Measurements from ENCODE around the gene SERPINE3. TPM values are rescaled to one million over a fixed set of nuclear protein-coding genes. Genes with fewer than 3 reads are reported as not detected.

Gene SERPINE3
- total RNA-seq, 4 donors from 2014 or later = not detected

- intact Hi-C loops (cut with DNase I) = no loop called here
- Histone ChIP-seq H3K27me3 (no peaks in the 10 kb centered on the region), H3K4me3 (no peak overlapping the region), H3K4me1 (peaks cover 0 to 21% (median 13%) of the 10 kb centered on the region in 4 donors), H3K27ac (replicated peaks in 1 of 4) (no peak overlapping the region), H3K36me3 (peaks cover 0 to 20% (median 0%) of the 10 kb centered on the region in 4 donors), H3K9me3 (no peaks in the 10 kb centered on the region)
- WGBS = 48% methylated on average over 5 of the region's 5 CpGs
- no peak for DNase-seq (ENCODE audit: extremely low spot score)
- TF ChIP-seq POLR2A (IDR thresholded peaks at IDR 0.05; ENCODE audit: low read depth) = no peak
- no peak for TF ChIP-seq EP300 (IDR thresholded peaks at IDR 0.05)
- TF ChIP-seq, protein P1, sequence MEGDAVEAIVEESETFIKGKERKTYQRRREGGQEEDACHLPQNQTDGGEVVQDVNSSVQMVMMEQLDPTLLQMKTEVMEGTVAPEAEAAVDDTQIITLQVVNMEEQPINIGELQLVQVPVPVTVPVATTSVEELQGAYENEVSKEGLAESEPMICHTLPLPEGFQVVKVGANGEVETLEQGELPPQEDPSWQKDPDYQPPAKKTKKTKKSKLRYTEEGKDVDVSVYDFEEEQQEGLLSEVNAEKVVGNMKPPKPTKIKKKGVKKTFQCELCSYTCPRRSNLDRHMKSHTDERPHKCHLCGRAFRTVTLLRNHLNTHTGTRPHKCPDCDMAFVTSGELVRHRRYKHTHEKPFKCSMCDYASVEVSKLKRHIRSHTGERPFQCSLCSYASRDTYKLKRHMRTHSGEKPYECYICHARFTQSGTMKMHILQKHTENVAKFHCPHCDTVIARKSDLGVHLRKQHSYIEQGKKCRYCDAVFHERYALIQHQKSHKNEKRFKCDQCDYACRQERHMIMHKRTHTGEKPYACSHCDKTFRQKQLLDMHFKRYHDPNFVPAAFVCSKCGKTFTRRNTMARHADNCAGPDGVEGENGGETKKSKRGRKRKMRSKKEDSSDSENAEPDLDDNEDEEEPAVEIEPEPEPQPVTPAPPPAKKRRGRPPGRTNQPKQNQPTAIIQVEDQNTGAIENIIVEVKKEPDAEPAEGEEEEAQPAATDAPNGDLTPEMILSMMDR (IDR thresholded peaks at IDR 0.05) = no peak
- no peak for TF ChIP-seq POLR2AphosphoS5 (IDR thresholded peaks at IDR 0.05)
Observed at GRCh38 chr13:51357928-51358595, 18.6 kb downstream of the SERPINE3 start.

- no peak overlapping the region for H3K4me3 ChIP-seq
- no peaks in the 10 kb centered on the region for H3K9me3 ChIP-seq
- H3K36me3 ChIP-seq = peaks cover 0 to 30% (median 2%) of the 10 kb centered on the region in 4 donors
- 93% methylated on average over 1 of the region's 1 CpG for WGBS
- H3K27ac ChIP-seq (replicated peaks in 1 of 4) = no peak overlapping the region
- TF ChIP-seq POLR2AphosphoS5 (IDR thresholded peaks at IDR 0.05) = no peak
- TF ChIP-seq, protein P1 (IDR thresholded peaks at IDR 0.05) = no peak
- TF ChIP-seq EP300 (IDR thresholded peaks at IDR 0.05) = no peak
- no peak for TF ChIP-seq POLR2A (IDR thresholded peaks at IDR 0.05; ENCODE audit: low read depth)
- H3K27me3 ChIP-seq = no peaks in the 10 kb centered on the region
- intact Hi-C loops (cut with DNase I) = no loop called here
- peaks cover 0 to 21% (median 13%) of the 10 kb centered on the region in 4 donors for H3K4me1 ChIP-seq
- DNase-seq (ENCODE audit: extremely low spot score) = no peak
Observed at GRCh38 chr13:51359352-51359751, 19.9 kb downstream of the SERPINE3 start.

DNA sequence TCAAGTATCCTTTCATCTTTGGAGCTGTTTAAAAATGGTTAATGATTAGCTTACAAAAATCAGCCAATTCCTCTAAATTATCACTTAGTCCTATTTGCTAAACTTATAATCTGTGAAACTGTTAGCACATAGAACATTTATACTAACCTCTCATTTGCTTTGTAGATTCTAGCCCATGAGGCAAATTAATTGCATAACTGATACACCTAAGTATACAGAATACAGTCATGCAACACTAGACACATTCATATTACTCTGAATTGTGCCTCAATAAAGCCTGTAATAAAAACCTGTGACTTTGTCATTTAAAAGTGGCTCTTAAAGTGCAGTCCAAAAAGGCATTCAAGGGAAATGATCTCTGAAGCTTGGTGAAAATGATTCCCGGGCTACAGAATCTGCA is 21.0 kb downstream of the SERPINE3 start:
- peaks cover 0 to 41% (median 13%) of the 10 kb centered on the region in 4 donors for H3K36me3 ChIP-seq
- H3K27ac ChIP-seq (replicated peaks in 1 of 4) = no peak overlapping the region
- peaks cover 0 to 21% (median 13%) of the 10 kb centered on the region in 4 donors for H3K4me1 ChIP-seq
- no peak for DNase-seq (ENCODE audit: extremely low spot score)
- 100% methylated on average over 1 of the region's 1 CpG for WGBS
- H3K4me3 ChIP-seq = no peak overlapping the region
- H3K9me3 ChIP-seq = no peaks in the 10 kb centered on the region
- intact Hi-C loops (cut with DNase I) = no loop called here
- TF ChIP-seq POLR2AphosphoS5 (IDR thresholded peaks at IDR 0.05) = no peak
- no peaks in the 10 kb centered on the region for H3K27me3 ChIP-seq

DNA sequence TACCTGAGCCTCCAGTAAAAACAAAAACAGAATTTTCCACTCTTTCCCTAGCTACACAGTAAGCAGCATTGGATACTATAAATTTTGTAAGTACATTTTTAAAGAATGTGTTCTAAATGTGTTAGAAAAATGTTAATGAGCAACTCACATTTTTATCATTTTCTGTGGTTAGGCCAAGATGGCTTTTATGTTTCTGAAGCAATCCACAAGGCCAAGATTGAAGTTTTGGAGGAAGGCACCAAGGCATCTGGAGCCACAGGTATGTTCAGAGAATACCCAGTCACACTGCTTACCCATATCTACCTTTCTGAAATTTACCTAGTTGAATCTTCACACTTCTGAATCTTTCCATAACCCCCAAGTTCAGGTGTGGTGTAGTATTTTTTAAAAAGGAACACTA is 21.6 kb downstream of the SERPINE3 start:
- no peak overlapping the region for H3K4me3 ChIP-seq
- peaks cover 0 to 47% (median 15%) of the 10 kb centered on the region in 4 donors for H3K36me3 ChIP-seq
- no peaks in the 10 kb centered on the region for H3K9me3 ChIP-seq
- H3K4me1 ChIP-seq = peaks cover 0 to 21% (median 13%) of the 10 kb centered on the region in 4 donors
- no peak for DNase-seq (ENCODE audit: extremely low spot score)
- TF ChIP-seq POLR2A (IDR thresholded peaks at IDR 0.05; ENCODE audit: low read depth) (no peak), EP300 (IDR thresholded peaks at IDR 0.05) (no peak)
- no peaks in the 10 kb centered on the region for H3K27me3 ChIP-seq
- intact Hi-C loops (cut with DNase I) = no loop called here
- H3K27ac ChIP-seq (replicated peaks in 1 of 4) = no peak overlapping the region

GRCh38 chr13:51363625-51364024 is 24.1 kb downstream of the SERPINE3 start:
- intact Hi-C loops (cut with DNase I) = no loop called here
- Histone ChIP-seq H3K9me3 (no peaks in the 10 kb centered on the region), H3K4me1 (peaks cover 0 to under 1% (median 0%) of the 10 kb centered on the region in 4 donors), H3K36me3 (peaks cover 0 to 70% (median 34%) of the 10 kb centered on the region in 4 donors), H3K4me3 (no peak overlapping the region), H3K27ac (replicated peaks in 1 of 4) (no peak overlapping the region), H3K27me3 (no peaks in the 10 kb centered on the region)
- no peak for DNase-seq (ENCODE audit: extremely low spot score)
- TF ChIP-seq POLR2AphosphoS5 (IDR thresholded peaks at IDR 0.05) (no peak), POLR2A (IDR thresholded peaks at IDR 0.05; ENCODE audit: low read depth) (no peak), EP300 (IDR thresholded peaks at IDR 0.05) (no peak)
- TF ChIP-seq, protein P1 (IDR thresholded peaks at IDR 0.05) = no peak

All from esophagus muscularis mucosa (tissue), 4 donors.